WERI-Rb-1 (cell line): ENCODE results near the gene DPH1.

Source experiments
- DNase-seq: peaks from one replicate; pipeline ENCODE4 v3.0.0-alpha.2; 2020
- H3K27ac ChIP-seq: fragments of 250-450 bp; sonication (Bioruptor Pico); 2 replicates; pipeline ENCODE4 v1.5.1; 2020; ENCODE audit warnings: mild to moderate bottlenecking, moderate library complexity
- H3K27me3 ChIP-seq: fragments of 250-450 bp; sonication (Bioruptor Pico); 2 replicates; pipeline ENCODE4 v1.5.1; 2021; ENCODE audit warnings: mild to moderate bottlenecking, low read depth, moderate library complexity; ENCODE audit not compliant: insufficient read depth, severe bottlenecking
- H3K36me3 ChIP-seq: fragments of 250-450 bp; sonication (Bioruptor Pico); 2 replicates; pipeline ENCODE4 v1.5.1; 2020; ENCODE audit warnings: mild to moderate bottlenecking, moderate library complexity
- H3K4me3 ChIP-seq: 2 replicates; pipeline ENCODE4 v1.5.1; 2011; ENCODE audit warnings: low read depth, mild to moderate bottlenecking, control low read depth, low read length
- H3K9me3 ChIP-seq: fragments of 250-450 bp; sonication (Bioruptor Pico); 2 replicates; pipeline ENCODE4 v1.5.1; 2021; ENCODE audit warnings: mild to moderate bottlenecking, moderate library complexity; ENCODE audit not compliant: severe bottlenecking
- TF ChIP-seq, protein P1 (sequence below): IDR thresholded peaks from 2 replicates; pipeline ENCODE4 v1.5.1; 2011; ENCODE audit warnings: low read depth, mild to moderate bottlenecking, control low read depth, inconsistent platforms, low read length

Gene DPH1

DNA sequence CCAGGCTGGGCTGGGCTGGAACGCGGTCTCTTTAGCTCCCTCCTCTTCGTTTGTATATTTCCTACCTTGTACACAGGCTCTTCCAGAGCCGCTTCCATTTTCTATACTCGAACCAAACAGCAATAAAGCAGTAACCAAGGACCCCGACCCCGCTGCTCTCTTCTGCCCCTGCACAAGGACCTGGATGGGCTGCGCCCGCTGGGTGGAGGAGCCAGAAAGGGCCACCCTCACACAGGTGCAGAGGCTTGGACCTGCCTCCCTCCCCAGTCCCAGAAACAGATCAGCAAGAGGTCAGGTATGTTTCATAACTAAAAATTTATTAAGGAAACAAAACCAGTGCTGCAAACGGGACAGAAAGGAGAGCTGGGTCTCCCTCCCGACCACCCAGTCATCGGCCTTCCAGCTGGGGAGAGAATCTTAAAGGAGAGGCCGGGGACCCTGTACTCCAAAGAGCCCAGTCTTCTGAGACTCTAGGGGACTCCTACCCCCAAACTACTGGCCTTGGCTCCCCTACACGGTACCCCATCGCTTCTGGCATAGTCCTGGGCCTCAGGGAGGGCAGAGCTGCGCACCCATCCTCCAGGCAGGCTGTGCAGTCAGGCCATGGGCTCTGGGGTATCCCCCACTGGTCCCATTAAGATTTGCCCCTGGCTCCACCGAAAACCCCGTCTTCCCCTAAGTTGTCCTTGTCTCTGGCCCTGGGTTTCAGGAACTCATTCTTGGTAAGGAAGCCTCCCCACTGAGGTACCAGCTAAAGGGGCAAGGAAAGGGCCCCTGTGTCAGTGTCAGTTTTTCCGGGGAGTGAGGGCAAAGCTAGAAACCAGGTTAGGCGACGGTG lies 29.8 kb downstream of the DPH1 start:
- no peak overlapping the region for H3K27ac ChIP-seq
- peaks cover 27% of the 10 kb centered on the region for H3K36me3 ChIP-seq
- no peak overlapping the region for H3K4me3 ChIP-seq
- H3K9me3 ChIP-seq, result no peaks in the 10 kb centered on the region
- no peaks in the 10 kb centered on the region for H3K27me3 ChIP-seq
- DNase-seq, result no peak
- TF ChIP-seq, protein P1, sequence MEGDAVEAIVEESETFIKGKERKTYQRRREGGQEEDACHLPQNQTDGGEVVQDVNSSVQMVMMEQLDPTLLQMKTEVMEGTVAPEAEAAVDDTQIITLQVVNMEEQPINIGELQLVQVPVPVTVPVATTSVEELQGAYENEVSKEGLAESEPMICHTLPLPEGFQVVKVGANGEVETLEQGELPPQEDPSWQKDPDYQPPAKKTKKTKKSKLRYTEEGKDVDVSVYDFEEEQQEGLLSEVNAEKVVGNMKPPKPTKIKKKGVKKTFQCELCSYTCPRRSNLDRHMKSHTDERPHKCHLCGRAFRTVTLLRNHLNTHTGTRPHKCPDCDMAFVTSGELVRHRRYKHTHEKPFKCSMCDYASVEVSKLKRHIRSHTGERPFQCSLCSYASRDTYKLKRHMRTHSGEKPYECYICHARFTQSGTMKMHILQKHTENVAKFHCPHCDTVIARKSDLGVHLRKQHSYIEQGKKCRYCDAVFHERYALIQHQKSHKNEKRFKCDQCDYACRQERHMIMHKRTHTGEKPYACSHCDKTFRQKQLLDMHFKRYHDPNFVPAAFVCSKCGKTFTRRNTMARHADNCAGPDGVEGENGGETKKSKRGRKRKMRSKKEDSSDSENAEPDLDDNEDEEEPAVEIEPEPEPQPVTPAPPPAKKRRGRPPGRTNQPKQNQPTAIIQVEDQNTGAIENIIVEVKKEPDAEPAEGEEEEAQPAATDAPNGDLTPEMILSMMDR, result no peak

DNA sequence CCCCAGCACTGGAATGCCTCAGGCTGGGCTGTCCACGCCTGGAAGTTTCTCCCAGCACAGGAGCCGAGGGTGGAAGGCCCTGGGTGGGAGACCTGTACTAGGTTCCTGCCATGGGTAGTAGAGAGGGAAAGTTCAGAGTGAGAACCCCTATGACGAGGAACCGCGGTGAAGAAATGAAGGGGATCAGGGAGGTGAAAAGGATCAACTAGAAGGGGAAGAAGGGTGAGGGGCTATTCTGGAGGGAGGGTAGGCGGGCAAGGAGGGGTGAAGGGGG lies 30.4 kb downstream of the DPH1 start:
- Histone ChIP-seq H3K9me3 (no peaks in the 10 kb centered on the region), H3K27me3 (no peaks in the 10 kb centered on the region), H3K4me3 (no peak overlapping the region), H3K36me3 (peaks cover 30% of the 10 kb centered on the region), H3K27ac (no peak overlapping the region)
- TF ChIP-seq, protein P1, result no peak
- DNase-seq, result no peak

DNA sequence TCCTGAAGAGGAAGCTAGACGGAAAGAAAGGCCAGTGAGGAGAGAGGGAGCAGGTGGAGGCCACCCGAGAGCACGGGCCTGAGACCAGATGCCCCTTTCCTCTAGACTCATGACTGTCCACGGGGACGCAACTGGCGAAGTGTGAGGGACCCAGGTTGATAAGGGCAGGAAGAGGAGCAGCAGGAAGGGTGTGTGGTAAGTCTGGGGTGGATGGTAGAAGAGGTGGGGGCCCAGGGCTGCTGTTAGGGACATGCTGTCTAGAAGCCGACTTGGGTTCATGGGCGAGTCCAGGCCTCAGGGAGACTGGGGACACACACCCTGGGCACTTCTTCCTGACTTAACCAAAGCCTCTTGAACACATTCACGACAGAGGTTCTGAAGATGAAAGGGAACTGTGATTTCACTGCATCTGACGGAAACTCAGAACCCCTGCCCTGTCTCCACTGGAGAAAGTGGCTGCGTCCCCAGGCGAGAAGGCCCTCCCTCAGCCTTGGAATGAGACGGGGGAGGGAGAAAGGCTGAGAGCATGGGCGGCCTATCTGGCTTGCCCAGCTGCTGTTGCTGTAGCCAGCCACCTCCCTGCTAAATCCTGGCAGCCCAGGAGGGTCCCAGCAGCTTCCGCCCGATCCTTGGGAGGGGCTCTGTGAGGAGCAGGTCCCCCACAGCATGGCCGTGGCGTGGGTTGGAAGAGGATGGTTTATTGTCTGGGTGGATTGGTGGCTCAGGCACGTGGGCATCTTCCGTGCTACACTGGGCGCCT lies 30.9 kb downstream of the DPH1 start:
- H3K27ac ChIP-seq, result no peak overlapping the region
- H3K36me3 ChIP-seq, result peaks cover 35% of the 10 kb centered on the region
- DNase-seq, result no peak
- TF ChIP-seq, protein P1, result no peak
- no peaks in the 10 kb centered on the region for H3K27me3 ChIP-seq
- H3K4me3 ChIP-seq, result no peak overlapping the region
- no peaks in the 10 kb centered on the region for H3K9me3 ChIP-seq

DNA sequence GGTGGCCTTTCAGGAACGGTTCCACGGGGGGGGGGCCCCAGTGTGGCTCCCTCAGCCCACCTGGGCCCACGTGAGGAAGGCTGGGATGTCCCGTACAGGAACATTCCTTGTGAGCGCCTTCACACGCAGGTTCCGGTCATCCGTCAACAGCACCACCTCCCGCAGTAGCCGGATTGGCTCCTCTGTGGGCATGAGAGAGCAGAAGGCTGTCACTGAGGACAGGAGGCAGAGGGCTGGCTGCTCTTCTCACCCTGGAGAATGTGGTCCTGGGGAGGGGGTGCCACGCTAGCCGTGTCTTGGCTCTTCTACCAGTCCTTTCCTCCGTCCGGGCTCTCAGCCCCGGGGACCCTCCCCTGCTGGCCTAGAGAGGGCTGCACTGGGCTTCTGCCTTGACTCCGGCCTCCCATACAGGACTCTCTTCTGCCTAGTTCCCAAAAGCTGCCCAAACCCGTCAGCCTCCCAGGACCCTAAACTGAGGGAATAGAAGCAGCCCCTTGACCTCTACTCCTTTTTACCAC lies 31.5 kb downstream of the DPH1 start:
- TF ChIP-seq, protein P1, result no peak
- Histone ChIP-seq H3K9me3 (no peaks in the 10 kb centered on the region), H3K4me3 (no peak overlapping the region), H3K27ac (no peak overlapping the region), H3K27me3 (no peaks in the 10 kb centered on the region), H3K36me3 (peaks cover 42% of the 10 kb centered on the region)
- DNase-seq, result no peak

DNA sequence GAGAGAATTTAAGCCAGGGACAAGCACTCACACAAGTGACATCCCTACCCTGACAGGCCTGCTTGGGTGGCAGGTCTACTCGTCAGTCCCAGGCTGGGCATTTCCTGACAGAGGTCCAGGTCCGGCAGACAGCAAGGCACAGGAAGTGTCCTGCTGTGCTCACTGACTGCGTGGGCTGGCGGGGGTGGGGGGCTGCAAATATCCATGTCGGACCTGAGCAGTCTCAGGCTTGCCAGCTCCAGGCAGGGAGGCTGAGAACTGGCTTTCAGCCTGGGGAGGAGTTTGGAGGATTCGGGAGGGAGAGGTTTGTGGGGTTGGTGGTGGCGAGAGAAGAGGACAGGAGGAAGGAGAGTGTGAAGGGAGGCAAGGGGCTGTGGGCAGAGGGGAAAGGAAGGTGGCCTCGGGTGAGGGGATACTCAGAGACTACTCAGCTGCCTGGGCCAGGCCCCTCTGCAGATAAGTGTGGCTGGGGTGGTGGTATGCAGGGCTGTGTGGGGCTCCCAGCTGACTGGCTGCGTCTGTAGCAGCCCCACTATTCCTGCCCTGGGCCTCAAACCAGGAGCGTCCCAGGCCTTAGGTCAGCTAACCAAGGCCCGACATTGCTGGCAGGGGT lies 32.7 kb downstream of the DPH1 start:
- Histone ChIP-seq H3K4me3 (no peak overlapping the region), H3K36me3 (peaks cover 45% of the 10 kb centered on the region), H3K27ac (no peak overlapping the region), H3K27me3 (no peaks in the 10 kb centered on the region), H3K9me3 (no peaks in the 10 kb centered on the region)
- TF ChIP-seq, protein P1, result no peak
- DNase-seq, result no peak
